ENCODE measurements around the gene IL17RE. TPM values are rescaled to one million over a fixed set of nuclear protein-coding genes. Genes with fewer than 3 reads are reported as not detected.

The IL17RE gene
- total and polyA plus RNA-seq, 2 of the 13 experiments (the other 11 are each of a cell fraction or from before 2014, with no cell fraction given) = 14.5 to 24.1 TPM

DNA sequence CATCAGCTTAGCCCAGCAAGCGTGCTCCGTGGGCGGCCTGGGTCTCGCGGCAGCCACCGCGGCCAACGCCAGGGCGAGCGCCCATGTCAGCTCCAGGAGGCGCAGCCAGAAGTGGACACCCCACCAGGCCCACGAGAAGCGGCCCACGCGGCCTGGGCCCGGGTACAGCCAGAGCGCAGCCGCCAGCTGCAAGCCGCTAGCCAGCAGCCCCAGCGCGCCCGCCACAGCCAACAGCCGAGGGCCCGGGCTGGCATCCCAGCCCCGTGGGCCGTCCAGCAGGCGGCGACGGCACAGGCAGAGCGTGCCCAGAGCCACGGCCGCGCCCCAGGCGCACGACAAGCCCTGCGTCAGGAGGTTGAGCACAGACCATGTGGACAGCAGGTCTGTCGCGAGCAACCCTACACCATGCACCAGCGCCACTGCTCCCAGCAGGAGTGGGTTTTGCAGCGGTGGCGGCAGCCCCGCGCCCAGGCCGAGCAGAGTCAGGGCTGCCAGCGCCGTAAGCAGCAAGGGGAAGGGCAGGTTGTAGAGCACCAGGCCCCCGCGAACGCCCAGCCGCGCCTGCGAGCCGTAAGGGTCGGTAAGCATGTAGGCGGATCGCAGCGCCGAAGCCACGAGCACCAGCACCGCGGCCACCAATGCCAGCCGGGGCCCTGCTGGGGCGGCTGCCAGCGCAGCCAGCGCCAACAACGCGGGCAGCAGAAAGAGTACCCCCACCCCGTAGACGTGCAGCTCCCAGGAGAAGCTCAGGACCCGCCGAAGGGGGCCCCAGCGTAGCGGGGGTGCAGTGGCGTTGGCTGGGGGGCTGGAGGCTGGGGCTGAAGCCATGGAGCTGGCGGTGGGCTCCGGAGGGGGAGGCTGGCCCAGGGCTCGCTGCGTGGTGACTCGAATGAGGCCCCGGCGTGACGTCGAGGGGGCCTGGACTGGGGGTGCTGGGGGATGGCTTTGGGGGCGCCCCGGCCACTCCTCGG is 44.7 kb downstream of the IL17RE start (continued):
- TF ChIP-seq REPIN1 (CRISPR knock-in tag; IDR thresholded peaks at IDR 0.05; ENCODE audit: borderline replicate concordance, low read depth) (peak; percentile 42), ZNF3 (CRISPR knock-in tag; IDR thresholded peaks at IDR 0.05) (no peak), MYNN (CRISPR knock-in tag; IDR thresholded peaks at IDR 0.05; ENCODE audit: low read depth) (peak; percentile 50; the same call in 1 of the 2 replicates), ZNF615 (CRISPR knock-in tag; IDR thresholded peaks at IDR 0.05; ENCODE audit: borderline replicate concordance) (0 out of 2 replicates have a peak, but pooled peaks have one; percentile 40), THAP11 (CRISPR knock-in tag; IDR thresholded peaks at IDR 0.05) (peak; percentile 36; the same call in 1 of the 2 replicates), ZNF713 (CRISPR knock-in tag; IDR thresholded peaks at IDR 0.05) (no peak), HNF1B (CRISPR knock-in tag; IDR thresholded peaks at IDR 0.05) (peak; percentile 67), STAT5B (CRISPR knock-in tag; IDR thresholded peaks at IDR 0.05) (no peak), ZNF546 (CRISPR knock-in tag; conservative IDR thresholded peaks at IDR 0.05) (peak; percentile 70; the same call in 1 of the 2 replicates), REXO4 (CRISPR knock-in tag; IDR thresholded peaks at IDR 0.05; ENCODE audit: borderline replicate concordance) (peak; percentile 92), SUZ12 (IDR thresholded peaks at IDR 0.05; ENCODE audit: low read depth, low read length) (no peak), ZNF816 (CRISPR knock-in tag; IDR thresholded peaks at IDR 0.05; ENCODE audit: borderline replicate concordance) (no peak; the same call in 1 of the 2 replicates), ZNF777 (CRISPR knock-in tag; IDR thresholded peaks at IDR 0.05) (peak; percentile 83), ZNF772 (CRISPR knock-in tag; IDR thresholded peaks at IDR 0.05) (no peak; the same call in 1 of the 2 replicates), ZNF782 (CRISPR knock-in tag; IDR thresholded peaks at IDR 0.05; ENCODE audit: borderline replicate concordance) (peak; percentile 95), ZNF292 (CRISPR knock-in tag; IDR thresholded peaks at IDR 0.05; ENCODE audit: borderline replicate concordance, low read depth) (peak; percentile 71), HOXD1 (CRISPR knock-in tag; IDR thresholded peaks at IDR 0.05) (peak; percentile 68; the same call in 1 of the 2 replicates), SSRP1 (CRISPR knock-in tag; IDR thresholded peaks at IDR 0.05) (no peak), BRCA1 (CRISPR knock-in tag; IDR thresholded peaks at IDR 0.05) (peak; percentile 97), HOXA5 (CRISPR knock-in tag; IDR thresholded peaks at IDR 0.05) (peak; percentile 90), SRSF9 (IDR thresholded peaks at IDR 0.05; ENCODE audit: borderline replicate concordance, insufficient read depth, low read depth, low read length, poor library complexity, severe bottlenecking) (no peak), POGK (CRISPR knock-in tag; conservative IDR thresholded peaks at IDR 0.05) (peak; percentile 87), ZNF432 (CRISPR knock-in tag; IDR thresholded peaks at IDR 0.05; ENCODE audit: borderline replicate concordance) (no peak)
- TF ChIP-seq, protein P1, sequence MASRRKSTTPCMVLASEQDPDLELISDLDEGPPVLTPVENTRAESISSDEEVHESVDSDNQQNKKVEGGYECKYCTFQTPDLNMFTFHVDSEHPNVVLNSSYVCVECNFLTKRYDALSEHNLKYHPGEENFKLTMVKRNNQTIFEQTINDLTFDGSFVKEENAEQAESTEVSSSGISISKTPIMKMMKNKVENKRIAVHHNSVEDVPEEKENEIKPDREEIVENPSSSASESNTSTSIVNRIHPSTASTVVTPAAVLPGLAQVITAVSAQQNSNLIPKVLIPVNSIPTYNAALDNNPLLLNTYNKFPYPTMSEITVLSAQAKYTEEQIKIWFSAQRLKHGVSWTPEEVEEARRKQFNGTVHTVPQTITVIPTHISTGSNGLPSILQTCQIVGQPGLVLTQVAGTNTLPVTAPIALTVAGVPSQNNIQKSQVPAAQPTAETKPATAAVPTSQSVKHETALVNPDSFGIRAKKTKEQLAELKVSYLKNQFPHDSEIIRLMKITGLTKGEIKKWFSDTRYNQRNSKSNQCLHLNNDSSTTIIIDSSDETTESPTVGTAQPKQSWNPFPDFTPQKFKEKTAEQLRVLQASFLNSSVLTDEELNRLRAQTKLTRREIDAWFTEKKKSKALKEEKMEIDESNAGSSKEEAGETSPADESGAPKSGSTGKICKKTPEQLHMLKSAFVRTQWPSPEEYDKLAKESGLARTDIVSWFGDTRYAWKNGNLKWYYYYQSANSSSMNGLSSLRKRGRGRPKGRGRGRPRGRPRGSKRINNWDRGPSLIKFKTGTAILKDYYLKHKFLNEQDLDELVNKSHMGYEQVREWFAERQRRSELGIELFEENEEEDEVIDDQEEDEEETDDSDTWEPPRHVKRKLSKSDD (CRISPR knock-in tag; IDR thresholded peaks at IDR 0.05; ENCODE audit: low read depth) = 0 out of 2 replicates have a peak, but pooled peaks have one; percentile 67

Measured in HepG2 (cell line).